ENCODE results near the gene VRK3. TPM values are rescaled to one million over a fixed set of nuclear protein-coding genes. Genes with fewer than 3 reads are reported as not detected.

Gene VRK3
- total and polyA plus RNA-seq, 11 donors = 9.9 to 33.7 (median 23.1) TPM

GRCh38 chr19:49988007-49988406 is 37.2 kb downstream of the VRK3 start:
- DNase-seq = peak in 1 of 5 donors; percentile 40
- peaks cover 2 to 93% (median 83%) of the 10 kb centered on the region in 9 donors for H3K36me3 ChIP-seq
- no peaks in the 10 kb centered on the region for H3K9me3 ChIP-seq
- 97 to 100% (median 98%) methylated on average over 1 to 5 of the region's 5 CpGs for WGBS, 4 donors
- H3K27ac ChIP-seq = no peak overlapping the region
- intact Hi-C loops (cut with DNase I) = loop anchor here in 1 of 10 donors (5.0 kb wide), 1 partner anchor 36 kb away; no protein-coding TSS in a partner anchor
- no peaks in the 10 kb centered on the region for H3K27me3 ChIP-seq
- H3K4me3 ChIP-seq = no peak overlapping the region
- ATAC-seq = no peak
- TF ChIP-seq POLR2A (IDR thresholded peaks at IDR 0.05) = no peak
- TF ChIP-seq CTCF (IDR thresholded peaks at IDR 0.05) = no peak
- H3K4me1 ChIP-seq = peaks cover 0 to 7% (median 0%) of the 10 kb centered on the region in 12 donors

GRCh38 chr19:49987159-49987698 is 37.9 kb downstream of the VRK3 start:
- peak in 2 of 12 donors; percentile 8 to 11 for TF ChIP-seq CTCF (IDR thresholded peaks at IDR 0.05)
- TF ChIP-seq POLR2A (IDR thresholded peaks at IDR 0.05) = no peak
- 13 to 28% (median 25%) methylated on average over 9 of the region's 9 CpGs for WGBS, 4 donors
- intact Hi-C loops (cut with DNase I) = loop anchor here in 1 of 10 donors (5.0 kb wide), 1 partner anchor 35 kb away; no protein-coding TSS in a partner anchor
- no peaks in the 10 kb centered on the region for H3K27me3 ChIP-seq
- H3K27ac ChIP-seq = no peak overlapping the region
- H3K36me3 ChIP-seq = peaks cover under 1 to 91% (median 78%) of the 10 kb centered on the region in 9 donors
- DNase-seq (peak; percentile 86 to 92 (median 88)), ATAC-seq (peak; percentile 62 to 89 (median 88))
- no peaks in the 10 kb centered on the region for H3K9me3 ChIP-seq
- H3K4me3 ChIP-seq = no peak overlapping the region
- peaks cover 0 to 7% (median 0%) of the 10 kb centered on the region in 12 donors for H3K4me1 ChIP-seq

- 91 to 94% (median 93%) methylated on average over 10 of the region's 10 CpGs for WGBS, 4 donors
- DNase-seq = no peak
- no peak for TF ChIP-seq POLR2A (IDR thresholded peaks at IDR 0.05)
- no peak for TF ChIP-seq CTCF (IDR thresholded peaks at IDR 0.05)
These were observed 38.8 kb downstream of the VRK3 start for GRCh38 chr19:49986354-49986753.

GRCh38 chr19:49985871-49986270 is 39.3 kb downstream of the VRK3 start:
- DNase-seq = no peak

More at GRCh38 chr19:49986354-49986753, 38.8 kb downstream of the VRK3 start:
- no peak overlapping the region for H3K27ac ChIP-seq
- H3K27me3 ChIP-seq = no peaks in the 10 kb centered on the region
- H3K4me1 ChIP-seq = peaks cover 0 to 7% (median 0%) of the 10 kb centered on the region in 12 donors
- H3K4me3 ChIP-seq = no peak overlapping the region
- no peak for ATAC-seq
- intact Hi-C loops (cut with DNase I) = loop anchor here in 1 of 10 donors (5.0 kb wide), 1 partner anchor 34 kb away; no protein-coding TSS in a partner anchor
- H3K9me3 ChIP-seq = no peaks in the 10 kb centered on the region
- peaks cover 0 to 90% (median 78%) of the 10 kb centered on the region in 9 donors for H3K36me3 ChIP-seq

More at GRCh38 chr19:49985871-49986270, 39.3 kb downstream of the VRK3 start:
- intact Hi-C loops (cut with DNase I) = loop anchor here in 1 of 10 donors (2.0 to 5.0 kb wide), 2 partner anchors 34 to 49 kb away; no protein-coding TSS in a partner anchor
- ATAC-seq = no peak
- WGBS, 4 donors = 79 to 89% (median 83%) methylated on average over 3 of the region's 3 CpGs
- Histone ChIP-seq H3K27ac (no peak overlapping the region), H3K9me3 (no peaks in the 10 kb centered on the region), H3K27me3 (no peaks in the 10 kb centered on the region), H3K4me3 (no peak overlapping the region), H3K4me1 (peaks cover 0 to 7% (median 0%) of the 10 kb centered on the region in 12 donors), H3K36me3 (peaks cover 0 to 90% (median 76%) of the 10 kb centered on the region in 9 donors)
- TF ChIP-seq POLR2A (IDR thresholded peaks at IDR 0.05) (no peak), CTCF (IDR thresholded peaks at IDR 0.05) (no peak)
